K562 (cell line): ENCODE measurements around the gene TARBP1. TPM values are rescaled to one million over a fixed set of nuclear protein-coding genes. Genes with fewer than 3 reads are reported as not detected.

Source experiments
- ARID1B ChIP-seq: fragments of 450-650 bp; IDR thresholded peaks from 2 replicates; pipeline ENCODE4 v1.6.1; 2016; ENCODE audit warnings: antibody characterized with exemption, mild to moderate bottlenecking, inconsistent platforms
- CBFA2T2 ChIP-seq: fragments of 450-650 bp; conservative IDR thresholded peaks from 2 replicates; pipeline ENCODE4 v1.6.1; 2017; ENCODE audit warnings: mild to moderate bottlenecking
- DPF2 ChIP-seq: fragments of 450-650 bp; IDR thresholded peaks from 2 replicates; pipeline ENCODE4 v1.6.1; 2016
- GATAD2A ChIP-seq: fragments of 450-650 bp; IDR thresholded peaks from 2 replicates; pipeline ENCODE4 v1.6.1; 2017
- HDAC2 ChIP-seq: fragments of 450-650 bp; IDR thresholded peaks from 2 replicates; pipeline ENCODE4 v1.6.1; 2016; ENCODE audit warnings: mild to moderate bottlenecking
- MBD2 ChIP-seq: sonication (generic); IDR thresholded peaks from 2 replicates; pipeline ENCODE4 v1.6.1; 2016; ENCODE audit warnings: low read depth, borderline replicate concordance
- MEIS2 ChIP-seq: fragments of 450-650 bp; IDR thresholded peaks from 2 replicates; pipeline ENCODE4 v1.6.1; 2014; ENCODE audit warnings: mild to moderate bottlenecking; ENCODE audit not compliant: partially characterized antibody
- NCOA6 ChIP-seq: fragments of 450-650 bp; IDR thresholded peaks from 2 replicates; pipeline ENCODE4 v1.6.1; 2017; ENCODE audit warnings: mild to moderate bottlenecking
- NR0B1 ChIP-seq: fragments of 450-650 bp; IDR thresholded peaks from one replicate; pipeline ENCODE4 v1.6.1; 2018; ENCODE audit warnings: mild to moderate bottlenecking, moderate library complexity; ENCODE audit not compliant: partially characterized antibody
- NR2F6 ChIP-seq: fragments of 450-650 bp; formaldehyde crosslinking; IDR thresholded peaks from 2 replicates; pipeline ENCODE4 v1.4.0; 2020; ENCODE audit warnings: mild to moderate bottlenecking
- PHB2 ChIP-seq: fragments of 450-650 bp; IDR thresholded peaks from 2 replicates; pipeline ENCODE4 v1.6.1; 2017; ENCODE audit warnings: low read depth
- POLR2AphosphoS5 ChIP-seq: IDR thresholded peaks from 2 replicates; pipeline ENCODE4 v1.6.1; 2011; ENCODE audit warnings: mild to moderate bottlenecking, low read depth, low read length, moderate library complexity; ENCODE audit not compliant: control insufficient read depth, insufficient read depth
- POLR2H ChIP-seq: IDR thresholded peaks from 2 replicates; pipeline ENCODE4 v1.6.1; 2016; ENCODE audit warnings: missing genetic modification characterization, low read depth, mild to moderate bottlenecking, control low read depth, missing compliant biosample characterization, moderate library complexity
- RAD21 ChIP-seq, 2 experiments: fragments of 250-450 bp in 1 of 2; fragments of 450-650 bp in 1 of 2; sonication (Bioruptor Pico) in 1 of 2; formaldehyde crosslinking in 1 of 2; IDR thresholded peaks in 1 of 2; conservative IDR thresholded peaks in 1 of 2; 2 replicates each; pipeline versions ENCODE4 v1.4.0 to v1.8.0; 2020 to 2022; ENCODE audit warnings: mild to moderate bottlenecking in 2 of 2, moderate library complexity in 1 of 2
- RREB1 ChIP-seq: fragments of 250-450 bp; sonication (Bioruptor Pico); IDR thresholded peaks from 2 replicates; pipeline ENCODE4 v1.4.0; 2020
- SMARCB1 ChIP-seq: IDR thresholded peaks from 2 replicates; pipeline ENCODE4 v1.6.1; 2011; ENCODE audit warnings: improper control_type of control experiment, low read depth; ENCODE audit not compliant: insufficient read length
- TAL1 ChIP-seq: fragments of 450-650 bp; IDR thresholded peaks from 2 replicates; pipeline ENCODE4 v1.6.1; 2016; ENCODE audit warnings: mild to moderate bottlenecking
- TCF7 ChIP-seq: sonication (generic); IDR thresholded peaks from 2 replicates; pipeline ENCODE4 v1.6.1; 2016; ENCODE audit warnings: antibody characterized with exemption, borderline replicate concordance
- U2AF2 ChIP-seq: fragments of 200-400 bp; formaldehyde crosslinking; optimal IDR thresholded peaks from 2 replicates; pipeline ENCODE3; 2017; ENCODE audit warnings: low read depth, mild to moderate bottlenecking, low read length
- ZBTB12 ChIP-seq: fragments of 250-450 bp; sonication (Bioruptor Pico); IDR thresholded peaks from 2 replicates; pipeline ENCODE4 v1.4.0; 2020
- ZNF41 ChIP-seq: fragments of 250-450 bp; sonication (Bioruptor Pico); conservative IDR thresholded peaks from 2 replicates; pipeline ENCODE4 v1.4.0; 2020; ENCODE audit warnings: mild to moderate bottlenecking
- ZNF431 ChIP-seq: sonication (generic); formaldehyde crosslinking; IDR thresholded peaks from 2 replicates; pipeline ENCODE4 v1.8.0; 2022; ENCODE audit warnings: mild to moderate bottlenecking, missing genetic modification reagents
- ZNF655 ChIP-seq: fragments of 250-450 bp; sonication (Bioruptor Pico); IDR thresholded peaks from 2 replicates; pipeline ENCODE4 v1.5.0; 2021
- polyA plus RNA-seq, 8 experiments: library from polyadenylated mRNA; depleted of rRNA in 4 of 8; stranded (reverse) in 5 of 8; unstranded in 3 of 8; fragments of >200 nt; fragmentation: Nextera tagmentation in 2 of 8; fragmentation: Illumina TruSeq in 1 of 8; extraction: Ambion mirVana in 2 of 8; extraction: Trizol in 1 of 8; gene quantifications; 2 replicates each; pipeline versions ENCODE4 v1.2.1 to v1.2.3, GENCODE V29; 2011 to 2014; ENCODE audit warnings: inconsistent platforms in 1 of 8, missing spikeins in 1 of 8
- total RNA-seq, 7 experiments: library from RNA; depleted of rRNA in 6 of 7; stranded (reverse); fragments of >200 nt in 6 of 7; fragmentation: Illumina TruSeq in 2 of 7; extraction: Trizol in 2 of 7; gene quantifications; 2 replicates each; pipeline versions ENCODE4 v1.2.1 to v1.2.3, GENCODE V29; 2011 to 2021; ENCODE audit warnings: low replicate concordance in 1 of 7

TARBP1 gene
- total and polyA plus RNA-seq, 9 of the 15 experiments (the other 6 are each of a cell fraction or from before 2014, with no cell fraction given): 8.8 to 48.0 (median 22.9) TPM

- TF ChIP-seq SMARCB1 (no peak), ZNF431 (CRISPR knock-in tag) (no peak), PHB2 (no peak), ZNF41 (CRISPR knock-in tag) (no peak), ARID1B (peak; percentile 55), TCF7 (no peak), ZBTB12 (CRISPR knock-in tag) (no peak), NCOA6 (no peak), RAD21 (CRISPR knock-in tag; conservative IDR thresholded peaks at IDR 0.05 in 1 of 2, IDR thresholded peaks at IDR 0.05 in 1 of 2) (no peak), HDAC2 (0 out of 2 replicates have a peak, but pooled peaks have one; percentile 18), POLR2H (tag) (no peak), DPF2 (0 out of 2 replicates have a peak, but pooled peaks have one; percentile 42), NR0B1 (no peak), NR2F6 (CRISPR knock-in tag) (no peak), U2AF2 (no peak), ZNF655 (CRISPR knock-in tag) (no peak), MEIS2 (peak; percentile 55), POLR2AphosphoS5 (no peak), CBFA2T2 (peak; percentile 35), GATAD2A (no peak), RREB1 (CRISPR knock-in tag) (no peak), TAL1 (peak; percentile 55), MBD2 (no peak)
Measured at GRCh38 chr1:234406871-234407270, 72.1 kb downstream of the TARBP1 start (continued).
